WTC11 (cell line): ENCODE results near the gene AMBRA1. TPM values are rescaled to one million over a fixed set of nuclear protein-coding genes. Genes with fewer than 3 reads are reported as not detected.

ENCODE experiments used
- ATAC-seq: fragments of 200-7000 bp; cut with Tn5 transposase; 2 replicates; pipeline ENCODE4 v1.10.0; 2021; ENCODE audit warnings: mild to moderate bottlenecking, moderate library complexity
- CTCF ChIA-PET: fragments of 300-600 bp; sonication (Branson Sonifier 250); formaldehyde crosslinking; loops from one replicate; lab custom pipeline; 2021; ENCODE audit warnings: antibody characterized with exemption; lab: Charles Lee
- POLR2A ChIA-PET: fragments of 350-600 bp; sonication (Branson Sonifier 250); formaldehyde crosslinking; loops from one replicate; lab custom pipeline; 2021; ENCODE audit warnings: antibody characterized with exemption; lab: Charles Lee
- DNase-seq: peaks from one replicate; pipeline ENCODE4 v3.0.0; 2021; ENCODE audit warnings: low spot score
- H3K27ac Mint-ChIP-seq: 2 replicates; pipeline ENCODE4 v1.8.0; 2021; ENCODE audit warnings: mixed read lengths
- H3K27me3 Mint-ChIP-seq: 2 replicates; pipeline ENCODE4 v1.8.0; 2021; ENCODE audit warnings: low read depth, mild to moderate bottlenecking, moderate library complexity, mixed read lengths
- H3K36me3 Mint-ChIP-seq: 2 replicates; pipeline ENCODE4 v1.8.0; 2021; ENCODE audit warnings: mixed read lengths
- H3K4me1 Mint-ChIP-seq: 2 replicates; pipeline ENCODE4 v1.8.0; 2022; ENCODE audit warnings: mixed read lengths
- H3K4me3 Mint-ChIP-seq: 2 replicates; pipeline ENCODE4 v1.8.0; 2021; ENCODE audit warnings: mild to moderate bottlenecking, moderate library complexity, mixed read lengths
- H3K9me3 Mint-ChIP-seq: 2 replicates; pipeline ENCODE4 v1.8.0; 2021; ENCODE audit warnings: mixed read lengths
- ATF2 ChIP-seq: sonication (generic); formaldehyde crosslinking; IDR thresholded peaks from 2 replicates; pipeline ENCODE4 v1.8.1; 2022; ENCODE audit warnings: low read depth, missing genetic modification reagents, borderline replicate concordance
- ATF6 ChIP-seq: sonication (generic); formaldehyde crosslinking; IDR thresholded peaks from 2 replicates; pipeline ENCODE4 v1.8.1; 2023; ENCODE audit warnings: mild to moderate bottlenecking, missing genetic modification reagents
- ETV6 ChIP-seq: sonication (generic); formaldehyde crosslinking; IDR thresholded peaks from 2 replicates; pipeline ENCODE4 v1.8.1; 2022; ENCODE audit warnings: mild to moderate bottlenecking, missing genetic modification reagents
- FOXJ3 ChIP-seq: sonication (generic); formaldehyde crosslinking; IDR thresholded peaks from 2 replicates; pipeline ENCODE4 v1.9.0; 2021; ENCODE audit warnings: missing genetic modification reagents, mild to moderate bottlenecking, borderline replicate concordance
- FOXP1 ChIP-seq: sonication (generic); formaldehyde crosslinking; IDR thresholded peaks from 2 replicates; pipeline ENCODE4 v1.8.0; 2022; ENCODE audit warnings: missing genetic modification reagents, mild to moderate bottlenecking, moderate library complexity, borderline replicate concordance
- JUN ChIP-seq: sonication (generic); formaldehyde crosslinking; IDR thresholded peaks from 2 replicates; pipeline ENCODE4 v1.8.0; 2023; ENCODE audit warnings: mild to moderate bottlenecking, missing genetic modification reagents
- MLX ChIP-seq: sonication (generic); formaldehyde crosslinking; IDR thresholded peaks from 2 replicates; pipeline ENCODE4 v1.8.1; 2023; ENCODE audit warnings: mild to moderate bottlenecking, missing genetic modification reagents, moderate library complexity
- MXD4 ChIP-seq: fragments of 250-450 bp; sonication (Bioruptor Pico); IDR thresholded peaks from 2 replicates; pipeline ENCODE4 v1.8.0; 2021; ENCODE audit warnings: mild to moderate bottlenecking, moderate library complexity, borderline replicate concordance
- NFATC4 ChIP-seq: fragments of 250-450 bp; sonication (Bioruptor Pico); IDR thresholded peaks from 2 replicates; pipeline ENCODE4 v1.9.0; 2021; ENCODE audit warnings: mild to moderate bottlenecking
- NFE2L1 ChIP-seq: sonication (generic); formaldehyde crosslinking; IDR thresholded peaks from 2 replicates; pipeline ENCODE4 v1.8.1; 2023; ENCODE audit warnings: missing genetic modification reagents
- NFYB ChIP-seq: sonication (generic); formaldehyde crosslinking; conservative IDR thresholded peaks from 2 replicates; pipeline ENCODE4 v1.8.0; 2022; ENCODE audit warnings: low read depth, missing genetic modification reagents
- TEAD1 ChIP-seq: sonication (generic); formaldehyde crosslinking; IDR thresholded peaks from 2 replicates; pipeline ENCODE4 v1.8.0; 2022; ENCODE audit warnings: mild to moderate bottlenecking, missing genetic modification reagents
- TEAD4 ChIP-seq: sonication (generic); formaldehyde crosslinking; IDR thresholded peaks from 2 replicates; pipeline ENCODE4 v1.8.0; 2022; ENCODE audit warnings: mild to moderate bottlenecking, missing genetic modification reagents
- USF1 ChIP-seq: sonication (generic); formaldehyde crosslinking; IDR thresholded peaks from 2 replicates; pipeline ENCODE4 v1.8.0; 2022; ENCODE audit warnings: mild to moderate bottlenecking, missing genetic modification reagents
- ZNF396 ChIP-seq: fragments of 250-450 bp; sonication (Bioruptor Pico); IDR thresholded peaks from 2 replicates; pipeline ENCODE4 v1.8.0; 2021; ENCODE audit warnings: mild to moderate bottlenecking, moderate library complexity, borderline replicate concordance
- ZNF532 ChIP-seq: fragments of 250-450 bp; sonication (Bioruptor Pico); IDR thresholded peaks from 2 replicates; pipeline ENCODE4 v1.9.0; 2021; ENCODE audit warnings: mild to moderate bottlenecking, borderline replicate concordance
- total RNA-seq: library from RNA; stranded (reverse); gene quantifications from 3 replicates; pipeline ENCODE4 v1.2.3, GENCODE V29; 2021

Gene AMBRA1
- total RNA-seq, 1 experiment from 2014 or later = 35.0 TPM

GRCh38 chr11:46397526-46397925, 196.3 kb downstream of the AMBRA1 start (continued):
- TF ChIP-seq TEAD1 (CRISPR knock-in tag) = no peak
- no peak for TF ChIP-seq FOXP1 (CRISPR knock-in tag)
- TF ChIP-seq USF1 (CRISPR knock-in tag) = no peak

- DNase-seq (no peak), ATAC-seq (no peak)
- Mint-ChIP-seq H3K4me3 (0 out of 2 replicates have a peak overlapping the region, but pooled peaks have one; percentile 84), H3K36me3 (no peaks in the 10 kb centered on the region; the same call in 1 of the 2 replicates), H3K27me3 (peaks cover 37% of the 10 kb centered on the region), H3K4me1 (peaks cover 15% of the 10 kb centered on the region), H3K27ac (no peak overlapping the region), H3K9me3 (no peaks in the 10 kb centered on the region)
- CTCF ChIA-PET = interaction anchor here (0.5 to 6.6 kb wide), 3 partner anchors 11 to 223 kb away, joined by 4 to 96 read pairs (median 5); no protein-coding TSS in a partner anchor
- POLR2A ChIA-PET = no interaction called here
- no peak for TF ChIP-seq TEAD4 (CRISPR knock-in tag)
- TF ChIP-seq ETV6 (CRISPR knock-in tag) = no peak
- TF ChIP-seq ZNF396 (CRISPR knock-in tag) = no peak
- no peak for TF ChIP-seq JUN
- TF ChIP-seq NFATC4 = no peak
- no peak for TF ChIP-seq ATF2 (CRISPR knock-in tag)
- TF ChIP-seq NFE2L1 (CRISPR knock-in tag) = no peak
- TF ChIP-seq NFYB = no peak
- TF ChIP-seq ZNF532 = no peak
- TF ChIP-seq MXD4 = no peak
- no peak for TF ChIP-seq MLX (CRISPR knock-in tag)
- no peak for TF ChIP-seq ATF6 (CRISPR knock-in tag)
- TF ChIP-seq USF1 (CRISPR knock-in tag) = no peak
- no peak for TF ChIP-seq FOXJ3 (CRISPR knock-in tag)
Measured at GRCh38 chr11:46393759-46394158, 200.1 kb downstream of the AMBRA1 start.
